GM21515 (cell line): ENCODE data around the gene LRIT1.

Experiments used
- ATAC-seq: cut with Tn5 transposase; IDR thresholded peaks from one replicate; pipeline ENCODE4 v1.9.1; 2021; ENCODE audit not compliant: unreplicated experiment

The LRIT1 gene

DNA sequence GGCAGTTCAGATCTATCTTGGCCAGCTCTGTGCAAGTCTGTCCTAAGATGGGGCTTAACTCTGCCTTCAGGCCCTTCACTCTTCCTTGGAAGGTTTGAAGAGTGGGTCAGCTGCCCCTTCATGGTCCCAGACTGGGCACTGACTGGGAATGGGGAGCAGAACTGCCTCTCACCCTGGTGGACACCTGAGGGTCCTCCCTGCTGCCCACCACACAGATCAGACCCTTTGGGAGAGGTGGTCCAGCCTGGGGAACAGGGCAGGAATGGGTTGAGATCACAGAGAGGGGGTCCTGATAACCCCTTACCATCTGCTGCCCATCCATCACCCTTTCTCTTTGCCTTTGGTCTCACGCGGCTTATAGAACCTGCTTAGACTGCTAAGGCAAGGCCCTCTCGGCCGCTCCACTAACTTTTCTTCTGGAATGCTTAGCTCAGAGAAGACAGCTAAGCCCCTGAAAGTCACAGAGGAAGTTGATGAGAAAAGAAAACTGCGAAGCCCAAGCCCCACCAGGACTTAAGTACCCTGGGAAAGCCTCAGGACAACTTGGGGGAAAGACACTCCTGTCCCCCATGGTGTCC, 47.4 kb downstream of the LRIT1 start:
- ATAC-seq: peak; percentile 19

DNA sequence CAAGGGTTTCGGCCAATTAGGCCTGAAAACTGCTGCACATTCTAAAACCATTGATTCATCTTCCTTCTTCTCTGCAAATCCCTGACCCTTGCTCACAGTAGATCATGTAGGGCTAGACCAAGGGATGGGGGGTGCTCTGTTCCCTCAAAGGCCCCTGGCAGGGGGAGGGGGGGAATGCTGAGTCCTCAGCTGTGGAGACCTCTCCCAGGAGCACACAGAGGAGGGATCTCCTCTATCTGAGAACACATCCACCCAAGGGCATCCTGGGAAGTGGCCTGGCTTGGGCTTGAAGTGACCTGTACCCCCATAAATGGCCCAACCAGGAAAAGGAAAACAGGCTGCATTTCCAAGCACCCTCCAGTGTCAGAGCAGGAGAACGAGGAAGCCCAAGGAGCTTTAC, 48.0 kb downstream of the LRIT1 start:
- no peak for ATAC-seq

DNA sequence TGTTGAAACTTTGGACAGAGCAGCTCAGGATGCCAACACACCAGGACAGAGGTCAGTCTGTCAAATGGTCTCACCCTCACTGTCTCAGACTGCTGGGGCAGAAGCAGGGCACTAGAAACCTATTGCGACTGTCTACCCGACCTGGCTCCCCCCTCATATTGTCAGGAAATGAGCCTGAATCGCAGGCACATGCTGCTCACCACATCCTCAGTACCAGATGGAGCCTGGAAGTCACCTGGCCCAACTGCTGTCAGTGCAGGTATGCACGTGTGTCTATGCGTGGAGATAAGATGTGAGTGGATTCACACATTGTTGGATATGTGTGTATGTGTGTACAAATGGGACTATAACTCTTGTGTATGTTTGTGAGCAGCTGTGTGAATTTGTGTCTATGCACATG, 50.2 kb downstream of the LRIT1 start:
- no peak for ATAC-seq

DNA sequence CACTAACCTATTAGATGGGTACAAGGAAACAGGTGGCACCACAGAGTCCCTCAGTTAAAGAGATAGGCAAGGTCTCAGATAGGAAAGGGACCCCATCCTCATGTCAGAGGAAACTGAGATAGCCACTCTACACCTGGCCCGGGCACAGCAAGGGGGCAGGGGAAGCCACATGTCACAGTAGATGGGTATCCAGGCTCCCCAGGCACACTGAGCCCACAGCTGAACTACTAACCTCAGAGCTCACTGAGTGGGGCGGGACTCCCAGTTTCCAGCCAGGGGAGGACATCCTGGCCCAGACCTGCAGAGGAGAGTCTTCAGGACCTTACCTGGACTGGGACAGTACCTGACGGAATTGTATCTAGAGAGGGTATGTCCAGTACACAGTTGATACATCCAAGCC, 50.7 kb downstream of the LRIT1 start:
- ATAC-seq: no peak

DNA sequence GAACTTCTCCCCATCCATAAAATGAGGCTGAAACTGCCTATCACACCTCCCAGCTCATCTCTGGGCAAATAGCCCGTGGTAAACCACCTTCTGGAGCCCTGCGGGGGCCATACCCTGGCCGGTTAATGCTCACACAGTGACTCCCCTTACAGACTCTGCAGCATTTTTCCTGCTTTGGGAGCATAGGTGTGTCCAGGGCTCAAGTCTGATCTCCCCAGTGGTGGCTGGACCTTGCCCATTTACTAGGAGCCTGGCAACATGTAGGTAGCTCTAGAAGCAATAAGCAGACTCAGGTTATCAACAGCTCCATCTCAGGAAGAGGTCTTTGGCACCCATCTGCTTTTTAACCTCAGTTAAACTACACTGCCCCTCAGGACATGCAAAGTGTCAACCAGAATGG, 52.5 kb downstream of the LRIT1 start:
- no peak for ATAC-seq

DNA sequence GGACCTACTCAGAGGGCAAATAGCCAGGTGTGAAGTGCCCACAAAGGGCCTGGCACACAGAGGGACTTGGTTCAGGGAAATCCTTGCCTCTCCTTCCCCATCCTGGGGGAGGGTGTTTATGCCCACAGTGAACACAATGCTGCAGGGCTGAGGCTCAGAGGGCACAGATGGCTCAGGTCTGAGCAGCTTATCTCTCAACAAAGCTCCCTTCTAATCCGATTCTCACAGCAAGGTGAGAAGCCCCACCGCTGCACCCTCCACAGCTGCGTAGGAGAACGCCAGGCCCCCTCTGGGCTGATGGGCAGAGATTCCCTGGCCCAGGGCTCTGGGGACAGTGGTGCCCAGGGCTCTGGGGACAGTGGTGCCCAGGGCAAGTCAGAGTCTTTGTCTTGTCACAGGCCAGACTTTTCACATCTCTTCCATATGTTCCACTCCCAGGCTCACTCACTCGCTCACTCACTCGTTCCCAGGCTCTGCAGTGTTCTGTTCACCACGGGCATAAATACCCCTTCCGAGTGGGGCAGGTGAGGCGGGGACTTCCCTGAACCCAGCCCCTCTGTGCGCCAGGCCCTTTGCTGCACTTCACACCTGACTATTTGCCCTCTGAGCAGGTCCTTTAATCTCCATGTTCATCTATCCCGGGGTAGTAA, 55.7 kb downstream of the LRIT1 start:
- ATAC-seq: no peak

DNA sequence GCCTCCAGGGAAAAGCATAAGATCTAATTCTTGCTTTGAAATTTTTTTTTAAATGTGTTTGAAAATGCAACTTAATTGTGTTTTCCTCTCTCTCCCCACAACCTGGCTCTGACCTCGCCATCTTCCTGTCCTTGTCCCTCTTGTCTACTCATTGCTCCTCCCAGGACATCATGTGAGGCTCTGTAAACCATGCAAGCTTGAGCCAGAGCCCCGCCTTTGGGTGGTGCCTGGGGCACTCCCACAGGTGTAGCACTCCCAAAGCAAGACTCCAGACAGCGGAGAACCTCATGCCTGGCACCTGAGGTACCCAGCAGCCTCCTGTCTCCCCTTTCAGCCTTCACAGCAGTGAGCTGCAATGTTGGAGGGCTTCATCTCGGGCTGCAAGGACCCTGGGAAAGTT, 56.8 kb downstream of the LRIT1 start:
- ATAC-seq: no peak

DNA sequence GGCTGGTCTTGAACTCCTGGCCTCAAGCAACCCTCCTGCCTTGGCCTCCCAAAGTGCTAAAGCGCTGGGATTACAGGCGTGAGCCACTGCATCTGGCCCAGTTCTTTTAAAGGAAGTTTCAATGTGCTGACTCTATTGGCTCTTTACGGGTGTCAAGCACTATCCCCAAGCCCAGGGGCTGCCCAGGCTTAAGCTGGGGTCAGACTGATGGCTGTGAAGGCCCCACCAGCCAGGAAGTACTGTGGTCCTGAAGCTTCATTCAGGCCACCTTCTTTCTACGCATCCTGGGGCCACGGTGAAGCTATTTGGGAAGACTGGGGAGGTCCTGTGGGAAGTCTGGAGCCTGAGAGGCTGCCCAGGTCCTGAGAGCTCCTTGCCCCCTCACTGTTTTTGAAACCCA, 59.7 kb downstream of the LRIT1 start:
- ATAC-seq: no peak
